BLaER1 (cell line): ENCODE data around the gene NELL2.

Source experiments
- H3K27ac ChIP-seq: shearing (Covaris generic); formaldehyde crosslinking; 2 replicates; pipeline ENCODE4 v1.8.1; 2022
- H3K27me3 ChIP-seq: shearing (Covaris generic); formaldehyde crosslinking; 2 replicates; pipeline ENCODE4 v1.8.1; 2022
- H3K36me3 ChIP-seq: shearing (Covaris generic); formaldehyde crosslinking; 2 replicates; pipeline ENCODE4 v1.8.1; 2022
- H3K4me1 ChIP-seq: shearing (Covaris generic); formaldehyde crosslinking; 2 replicates; pipeline ENCODE4 v1.8.1; 2022
- H3K4me2 ChIP-seq: shearing (Covaris generic); formaldehyde crosslinking; 2 replicates; pipeline ENCODE4 v1.8.1; 2022
- H3K4me3 ChIP-seq: shearing (Covaris generic); formaldehyde crosslinking; 2 replicates; pipeline ENCODE4 v1.8.1; 2022
- H3K9ac ChIP-seq: shearing (Covaris generic); formaldehyde crosslinking; 2 replicates; pipeline ENCODE4 v1.8.1; 2022
- H3K9me3 ChIP-seq: shearing (Covaris generic); formaldehyde crosslinking; 2 replicates; pipeline ENCODE4 v1.8.1; 2022
- H4K20me1 ChIP-seq: shearing (Covaris generic); formaldehyde crosslinking; 2 replicates; pipeline ENCODE4 v1.8.1; 2022
- Cebpa-rat ChIP-seq: shearing (Covaris generic); IDR thresholded peaks from 2 replicates; pipeline ENCODE4 v1.8.1; 2022

The NELL2 gene

DNA sequence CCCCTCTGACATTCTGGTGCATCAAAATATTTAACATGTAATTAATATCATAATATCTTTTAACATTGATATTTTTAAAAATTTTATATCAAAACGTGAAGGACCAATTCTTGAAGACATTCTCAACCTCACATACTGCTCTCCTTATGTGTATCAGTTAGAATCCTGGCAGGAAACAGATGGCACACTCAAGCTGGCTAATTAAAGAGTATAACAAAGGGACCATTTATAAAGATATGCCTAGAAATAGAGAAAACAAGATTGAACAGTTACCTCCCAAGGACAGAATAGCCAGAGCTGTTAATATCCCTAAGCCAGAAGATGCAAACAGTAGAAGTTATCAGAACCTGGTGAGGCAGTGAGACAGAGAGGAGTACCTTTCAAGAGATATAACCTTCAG lies 368.7 kb downstream of the NELL2 start:
- peak overlapping the region; percentile 65 for H3K4me2 ChIP-seq
- no peak for TF ChIP-seq Cebpa-rat
- H3K27ac ChIP-seq: 0 out of 2 replicates have a peak overlapping the region, but pooled peaks have one; percentile 23
- H3K9ac ChIP-seq: no peak overlapping the region
- no peak overlapping the region for H3K4me3 ChIP-seq
- no peaks in the 10 kb centered on the region for H3K27me3 ChIP-seq
- H4K20me1 ChIP-seq: no peaks in the 10 kb centered on the region
- H3K4me1 ChIP-seq: peaks cover 67% of the 10 kb centered on the region
- H3K9me3 ChIP-seq: peaks cover 4% of the 10 kb centered on the region
- H3K36me3 ChIP-seq: no peaks in the 10 kb centered on the region

DNA sequence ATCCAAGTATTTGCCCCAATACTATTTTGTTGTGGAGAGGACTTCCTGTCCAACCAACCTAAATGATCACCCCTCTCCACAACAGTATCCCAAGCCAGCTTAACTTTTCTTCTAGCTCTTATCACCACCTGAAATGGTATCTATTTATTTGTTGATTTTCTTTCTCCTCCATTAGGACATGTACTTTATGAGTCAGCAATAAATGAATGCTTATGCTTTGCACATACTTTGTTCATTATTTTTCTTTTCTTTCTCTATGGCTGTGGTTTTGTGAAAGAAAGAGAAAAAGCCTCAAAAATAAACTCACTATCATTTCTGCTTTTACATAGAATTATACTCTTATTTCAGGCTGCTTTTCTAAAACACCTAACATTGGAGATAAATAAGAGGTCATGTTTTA lies 371.3 kb downstream of the NELL2 start:
- Histone ChIP-seq H3K9me3 (peaks cover 29% of the 10 kb centered on the region), H3K27ac (no peak overlapping the region), H4K20me1 (no peaks in the 10 kb centered on the region), H3K4me2 (no peak overlapping the region), H3K9ac (no peak overlapping the region), H3K27me3 (no peaks in the 10 kb centered on the region), H3K4me3 (no peak overlapping the region), H3K4me1 (peaks cover 41% of the 10 kb centered on the region), H3K36me3 (no peaks in the 10 kb centered on the region)
- TF ChIP-seq Cebpa-rat: no peak

- H3K4me3 ChIP-seq: no peak overlapping the region
- no peak overlapping the region for H3K9ac ChIP-seq
- H3K27ac ChIP-seq: no peak overlapping the region
- peaks cover 29% of the 10 kb centered on the region for H3K9me3 ChIP-seq
- no peaks in the 10 kb centered on the region for H3K27me3 ChIP-seq
- no peaks in the 10 kb centered on the region for H4K20me1 ChIP-seq
- H3K4me2 ChIP-seq: no peak overlapping the region
- no peak for TF ChIP-seq Cebpa-rat
- peaks cover 26% of the 10 kb centered on the region for H3K4me1 ChIP-seq
- no peaks in the 10 kb centered on the region for H3K36me3 ChIP-seq
Observed at GRCh38 chr12:44503329-44503728, 372.8 kb downstream of the NELL2 start.

GRCh38 chr12:44502681-44503080 lies 373.4 kb downstream of the NELL2 start:
- Histone ChIP-seq H4K20me1 (no peaks in the 10 kb centered on the region), H3K4me3 (no peak overlapping the region), H3K4me1 (peaks cover 19% of the 10 kb centered on the region), H3K36me3 (no peaks in the 10 kb centered on the region), H3K27me3 (no peaks in the 10 kb centered on the region), H3K27ac (no peak overlapping the region), H3K4me2 (no peak overlapping the region), H3K9ac (no peak overlapping the region), H3K9me3 (peaks cover 29% of the 10 kb centered on the region)
- no peak for TF ChIP-seq Cebpa-rat

DNA sequence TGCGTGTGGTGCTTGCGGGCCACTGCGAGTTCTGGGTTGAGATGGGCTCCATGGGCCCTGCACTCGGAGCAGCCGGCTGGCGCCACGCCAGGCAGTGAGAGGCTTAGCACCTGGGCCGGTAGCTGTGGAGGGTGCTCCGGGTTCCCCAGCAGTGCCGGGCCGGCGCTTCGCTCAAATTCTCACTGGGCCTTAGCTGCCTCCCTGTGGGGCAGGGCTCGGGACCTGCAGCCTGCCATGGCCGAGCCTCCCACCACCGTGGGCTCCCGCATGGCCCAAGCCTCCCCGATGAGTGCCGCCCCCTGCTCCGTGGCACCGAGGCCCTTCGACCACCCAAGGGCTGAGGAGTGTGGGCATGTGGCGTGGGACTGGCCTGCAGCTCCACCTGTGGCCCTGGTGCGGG lies 375.7 kb downstream of the NELL2 start:
- Histone ChIP-seq H3K9me3 (peaks cover 29% of the 10 kb centered on the region), H3K27me3 (no peaks in the 10 kb centered on the region), H3K36me3 (no peaks in the 10 kb centered on the region), H3K9ac (no peak overlapping the region), H3K4me3 (no peak overlapping the region), H3K4me2 (no peak overlapping the region), H4K20me1 (no peaks in the 10 kb centered on the region), H3K4me1 (no peaks in the 10 kb centered on the region), H3K27ac (no peak overlapping the region)
- TF ChIP-seq Cebpa-rat: no peak

- Histone ChIP-seq H3K9ac (no peak overlapping the region), H3K4me3 (no peak overlapping the region), H3K27me3 (no peaks in the 10 kb centered on the region), H3K9me3 (peaks cover 32% of the 10 kb centered on the region), H3K4me2 (no peak overlapping the region), H3K36me3 (no peaks in the 10 kb centered on the region), H4K20me1 (no peaks in the 10 kb centered on the region), H3K4me1 (no peaks in the 10 kb centered on the region), H3K27ac (no peak overlapping the region)
- TF ChIP-seq Cebpa-rat: no peak
Observed at GRCh38 chr12:44497044-44497443, 379.1 kb downstream of the NELL2 start.

DNA sequence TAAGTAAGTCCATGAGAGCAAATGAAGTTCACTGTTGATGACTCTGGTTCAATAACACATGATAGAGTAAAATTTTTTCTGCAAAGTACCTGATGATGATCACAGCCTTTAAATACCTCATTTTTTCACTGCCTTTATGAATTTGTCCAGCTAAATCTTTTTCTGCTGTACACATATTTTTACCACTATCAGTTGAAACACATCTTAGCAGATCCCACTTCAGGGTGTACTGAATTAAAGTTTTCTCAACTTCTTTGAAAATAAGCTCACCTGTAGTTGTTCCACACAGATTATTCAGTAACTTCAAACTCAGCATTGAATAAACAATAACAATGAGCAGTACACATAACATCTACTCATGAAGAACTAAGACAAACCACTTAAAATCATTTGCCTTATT lies 385.9 kb downstream of the NELL2 start:
- H3K27me3 ChIP-seq: no peaks in the 10 kb centered on the region
- peaks cover 15% of the 10 kb centered on the region for H3K9me3 ChIP-seq
- no peak overlapping the region for H3K4me3 ChIP-seq
- H3K9ac ChIP-seq: no peak overlapping the region
- no peaks in the 10 kb centered on the region for H3K36me3 ChIP-seq
- no peak overlapping the region for H3K4me2 ChIP-seq
- no peaks in the 10 kb centered on the region for H4K20me1 ChIP-seq
- no peak for TF ChIP-seq Cebpa-rat
- H3K4me1 ChIP-seq: peaks cover 5% of the 10 kb centered on the region
- H3K27ac ChIP-seq: no peak overlapping the region

GRCh38 chr12:44488180-44488579 lies 387.9 kb downstream of the NELL2 start:
- TF ChIP-seq Cebpa-rat: no peak
- peak overlapping the region; percentile 18 for H3K4me2 ChIP-seq
- no peaks in the 10 kb centered on the region for H3K36me3 ChIP-seq
- H3K27me3 ChIP-seq: no peaks in the 10 kb centered on the region
- H3K4me1 ChIP-seq: peaks cover 5% of the 10 kb centered on the region
- no peak overlapping the region for H3K27ac ChIP-seq
- no peaks in the 10 kb centered on the region for H4K20me1 ChIP-seq
- peaks cover 11% of the 10 kb centered on the region for H3K9me3 ChIP-seq
- H3K4me3 ChIP-seq: no peak overlapping the region
- no peak overlapping the region for H3K9ac ChIP-seq

GRCh38 chr12:44484862-44485261 lies 391.3 kb downstream of the NELL2 start:
- no peak for TF ChIP-seq Cebpa-rat
- H3K4me3 ChIP-seq: no peak overlapping the region
- H4K20me1 ChIP-seq: no peaks in the 10 kb centered on the region
- H3K27ac ChIP-seq: no peak overlapping the region
- H3K27me3 ChIP-seq: no peaks in the 10 kb centered on the region
- no peaks in the 10 kb centered on the region for H3K36me3 ChIP-seq
- H3K4me2 ChIP-seq: no peak overlapping the region
- peaks cover 11% of the 10 kb centered on the region for H3K9me3 ChIP-seq
- peaks cover 5% of the 10 kb centered on the region for H3K4me1 ChIP-seq
- no peak overlapping the region for H3K9ac ChIP-seq

GRCh38 chr12:44477331-44477980 lies 398.7 kb downstream of the NELL2 start:
- Histone ChIP-seq H3K4me1 (no peaks in the 10 kb centered on the region), H3K9ac (no peak overlapping the region), H3K36me3 (no peaks in the 10 kb centered on the region), H3K4me3 (no peak overlapping the region), H3K9me3 (peaks cover 36% of the 10 kb centered on the region), H4K20me1 (no peaks in the 10 kb centered on the region), H3K27me3 (no peaks in the 10 kb centered on the region), H3K4me2 (no peak overlapping the region), H3K27ac (no peak overlapping the region)
- TF ChIP-seq Cebpa-rat: peak; percentile 53; the same call in 1 of the 2 replicates

DNA sequence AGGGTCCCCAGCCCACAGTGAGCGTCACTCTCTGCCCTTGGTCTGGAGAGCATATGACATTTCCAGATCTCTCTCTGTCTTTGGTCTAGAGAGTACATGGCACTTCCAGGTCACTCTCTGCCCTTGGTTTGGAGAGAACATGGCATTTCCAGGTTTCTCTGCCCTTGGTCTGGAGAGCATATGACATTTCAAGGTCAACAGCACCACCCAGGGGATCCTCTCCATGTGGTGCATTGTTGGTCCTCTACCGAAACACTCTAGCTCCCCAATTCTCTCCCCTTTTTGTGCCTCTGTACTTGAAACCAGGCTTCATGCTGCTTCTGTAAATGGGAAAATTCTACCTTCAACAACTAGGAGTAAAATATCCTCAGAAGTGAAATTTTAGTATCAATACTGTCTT lies 399.4 kb downstream of the NELL2 start:
- H3K27ac ChIP-seq: no peak overlapping the region
- no peaks in the 10 kb centered on the region for H3K36me3 ChIP-seq
- H3K4me2 ChIP-seq: no peak overlapping the region
- H3K4me1 ChIP-seq: no peaks in the 10 kb centered on the region
- H3K4me3 ChIP-seq: no peak overlapping the region
- H3K9me3 ChIP-seq: peaks cover 36% of the 10 kb centered on the region
- no peak overlapping the region for H3K9ac ChIP-seq
- TF ChIP-seq Cebpa-rat: no peak
- no peaks in the 10 kb centered on the region for H3K27me3 ChIP-seq
- H4K20me1 ChIP-seq: no peaks in the 10 kb centered on the region
